Upper lobe of left lung (tissue), 6 donors: ENCODE results near the gene AADAC. TPM values are rescaled to one million over a fixed set of nuclear protein-coding genes. Genes with fewer than 3 reads are reported as not detected.
"Not testable (repeated sequence)": the region's sequence is repeated elsewhere in the genome, so short reads cannot be mapped to it uniquely, and the experiment has no call there.

ENCODE experiments used
- ATAC-seq, 2 donors: fragments of 200-7000 bp; cut with Tn5 transposase; one replicate each; pipeline ENCODE4 v1.9.1; 2022; ENCODE audit warnings: mild to moderate bottlenecking in 2 of 2, moderate library complexity in 2 of 2; ENCODE audit not compliant: low FRiP score in 2 of 2
- DNase-seq, 2 donors: peaks; one replicate each; pipeline ENCODE4 v3.0.0-alpha.2; 2019 to 2020
- H3K27ac ChIP-seq, 4 donors: fragments of 200-600 bp; sonication (generic); one replicate each; pipeline ENCODE4 v1.5.1; 2016 to 2019
- H3K27me3 ChIP-seq, 4 donors: fragments of 200-600 bp; sonication (generic); one replicate each; pipeline ENCODE4 v1.5.1; 2017 to 2019
- H3K36me3 ChIP-seq, 4 donors: fragments of 200-600 bp; sonication (generic); one replicate each; pipeline ENCODE4 v1.5.1; 2016 to 2019
- H3K4me1 ChIP-seq, 4 donors: fragments of 200-600 bp; sonication (generic); one replicate each; pipeline ENCODE4 v1.5.1; 2018 to 2019
- H3K4me3 ChIP-seq, 4 donors: fragments of 200-600 bp; sonication (generic); one replicate each; pipeline ENCODE4 v1.5.1; 2017 to 2019; ENCODE audit warnings: mild to moderate bottlenecking in 2 of 4, moderate library complexity in 1 of 4
- H3K9me3 ChIP-seq, 4 donors: fragments of 200-600 bp; sonication (generic); one replicate each; pipeline ENCODE4 v1.5.1; 2018 to 2019
- CTCF ChIP-seq, 6 experiments: fragments of 450-650 bp in 4 of 6; fragments of 200-600 bp in 2 of 6; sonication (generic) in 2 of 6; IDR thresholded peaks; one replicate each; pipeline ENCODE4 v1.5.1; 2016 to 2019; ENCODE audit warnings: antibody characterized with exemption in 6 of 6
- EP300 ChIP-seq, 4 donors: sonication (generic); formaldehyde crosslinking; IDR thresholded peaks; one replicate each; pipeline ENCODE4 v1.5.1; 2017; ENCODE audit warnings: antibody characterized with exemption in 4 of 4, control low read depth in 2 of 4
- POLR2A ChIP-seq, 4 donors: fragments of 450-650 bp; IDR thresholded peaks; one replicate each; pipeline ENCODE4 v1.5.1; 2016 to 2017; ENCODE audit warnings: antibody characterized with exemption in 4 of 4, mild to moderate bottlenecking in 2 of 4
- POLR2AphosphoS5 ChIP-seq, 2 donors: sonication (generic); formaldehyde crosslinking; IDR thresholded peaks; one replicate each; pipeline ENCODE4 v1.5.1; 2017; ENCODE audit warnings: antibody characterized with exemption in 2 of 2
- WGBS, 2 donors: methylation state at CpG; one replicate each; pipeline ENCODE4 v1.1.5; 2017 to 2018; 5-methylcytosine and 5-hydroxymethylcytosine counted together
- total RNA-seq, 6 donors: library from RNA; depleted of rRNA in 4 of 6; stranded (reverse); fragments of >200 nt in 4 of 6; gene quantifications; one replicate each; pipeline versions ENCODE4 v1.1.0 to v1.2.1, GENCODE V29; 2016 to 2021
- donor health status: DM: no; HTN: no; CAD: no; lungs with moderate emphysema.
- donor health status: DM: no; HTN: yes; CAD: no; lungs with severe emphysema.

AADAC gene
- total RNA-seq, 6 donors from 2014 or later, result 1.7 to 4.5 (median 3.5) TPM; not detected in 1

DNA sequence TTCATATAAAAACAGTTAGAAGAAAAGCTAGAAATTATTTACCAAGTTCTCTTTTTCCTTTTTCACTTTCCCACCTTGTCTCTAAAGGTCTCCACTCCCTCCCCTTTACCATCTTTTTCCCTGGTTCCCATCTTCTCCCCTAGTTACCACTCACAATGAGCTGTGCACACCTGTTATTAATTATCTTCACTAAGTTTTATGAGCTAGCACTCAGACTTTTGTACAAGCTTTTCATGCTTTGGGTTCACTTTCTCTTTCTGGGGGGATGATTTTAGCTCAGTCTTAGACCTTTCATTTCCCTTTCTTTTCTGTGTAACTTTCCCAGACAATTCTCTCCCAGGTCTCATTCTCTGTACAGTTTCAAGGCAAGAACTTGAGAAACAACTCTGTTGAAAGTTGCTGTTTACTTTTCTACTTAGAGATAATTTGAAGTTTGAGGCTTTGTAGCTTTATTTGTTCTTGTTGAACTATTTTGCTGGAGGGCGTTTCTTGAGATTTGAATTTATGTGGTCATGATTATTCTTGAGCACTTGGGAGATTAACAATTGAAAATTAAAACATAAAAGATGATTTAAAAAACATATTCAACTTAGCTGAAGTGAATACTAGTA is 24.0 kb upstream of the AADAC start:
- Histone ChIP-seq H3K9me3 (no peaks in the 10 kb centered on the region), H3K4me3 (no peak overlapping the region), H3K4me1 (no peaks in the 10 kb centered on the region), H3K36me3 (no peaks in the 10 kb centered on the region), H3K27ac (no peak overlapping the region), H3K27me3 (no peaks in the 10 kb centered on the region)
- ATAC-seq, result no peak
- 63 to 66% methylated on average over 1 of the region's 1 CpG for WGBS, 2 donors
- no peak for DNase-seq
- TF ChIP-seq EP300 (IDR thresholded peaks at IDR 0.05) (peak in 1 of 4 donors; percentile 14), POLR2A (IDR thresholded peaks at IDR 0.05) (no peak)

- not testable (repeated sequence) for H3K27me3 ChIP-seq, ATAC-seq, H3K9me3 ChIP-seq, H3K4me3 ChIP-seq, H3K27ac ChIP-seq, H3K4me1 ChIP-seq, H3K36me3 ChIP-seq, DNase-seq
- WGBS, 2 donors, result 96 to 97% methylated on average over 2 of the region's 2 CpGs
Observed at GRCh38 chr3:151790763-151791162, 23.2 kb upstream of the AADAC start.

- ATAC-seq (no peak), DNase-seq (no peak)
- no peaks in the 10 kb centered on the region for H3K36me3 ChIP-seq
- no peaks in the 10 kb centered on the region for H3K27me3 ChIP-seq
- no peaks in the 10 kb centered on the region for H3K4me1 ChIP-seq
- H3K9me3 ChIP-seq, result no peaks in the 10 kb centered on the region
- 81 to 87% methylated on average over 2 of the region's 2 CpGs for WGBS, 2 donors
- H3K27ac ChIP-seq, result no peak overlapping the region
- no peak overlapping the region for H3K4me3 ChIP-seq
- TF ChIP-seq CTCF (IDR thresholded peaks at IDR 0.05) (no peak), POLR2A (IDR thresholded peaks at IDR 0.05) (no peak), POLR2AphosphoS5 (IDR thresholded peaks at IDR 0.05) (no peak), EP300 (IDR thresholded peaks at IDR 0.05) (no peak)
Observed at GRCh38 chr3:151792411-151792810, 21.5 kb upstream of the AADAC start.

- H3K27ac ChIP-seq, result no peak overlapping the region
- no peak for ATAC-seq
- WGBS, 2 donors, result 46 to 70% methylated on average over 2 of the region's 2 CpGs
- TF ChIP-seq CTCF (IDR thresholded peaks at IDR 0.05), result no peak
- no peak for TF ChIP-seq EP300 (IDR thresholded peaks at IDR 0.05)
- no peak for TF ChIP-seq POLR2A (IDR thresholded peaks at IDR 0.05)
- TF ChIP-seq POLR2AphosphoS5 (IDR thresholded peaks at IDR 0.05), result no peak
- H3K9me3 ChIP-seq, result no peaks in the 10 kb centered on the region
- no peaks in the 10 kb centered on the region for H3K27me3 ChIP-seq
- no peak overlapping the region for H3K4me3 ChIP-seq
- no peaks in the 10 kb centered on the region for H3K4me1 ChIP-seq
- no peak for DNase-seq
- no peaks in the 10 kb centered on the region for H3K36me3 ChIP-seq
Observed at GRCh38 chr3:151793636-151794035, 20.3 kb upstream of the AADAC start.

- TF ChIP-seq CTCF (IDR thresholded peaks at IDR 0.05) (no peak), POLR2AphosphoS5 (IDR thresholded peaks at IDR 0.05) (no peak), EP300 (IDR thresholded peaks at IDR 0.05) (no peak), POLR2A (IDR thresholded peaks at IDR 0.05) (no peak)
- H3K4me1 ChIP-seq, result no peaks in the 10 kb centered on the region
- no peak overlapping the region for H3K4me3 ChIP-seq
- ATAC-seq, result no peak
- H3K27me3 ChIP-seq, result no peaks in the 10 kb centered on the region
- DNase-seq, result no peak
- no peaks in the 10 kb centered on the region for H3K9me3 ChIP-seq
- no peaks in the 10 kb centered on the region for H3K36me3 ChIP-seq
- 61 to 67% methylated on average over 2 of the region's 2 CpGs for WGBS, 2 donors
- H3K27ac ChIP-seq, result no peak overlapping the region
Observed at GRCh38 chr3:151794080-151794479, 19.8 kb upstream of the AADAC start.

GRCh38 chr3:151795276-151795675 is 18.6 kb upstream of the AADAC start:
- WGBS, 2 donors, result 91 to 93% methylated on average over 4 of the region's 4 CpGs
- Histone ChIP-seq H3K27me3 (no peaks in the 10 kb centered on the region), H3K4me1 (no peaks in the 10 kb centered on the region), H3K36me3 (no peaks in the 10 kb centered on the region), H3K4me3 (no peak overlapping the region), H3K9me3 (no peaks in the 10 kb centered on the region), H3K27ac (no peak overlapping the region)
- peak in 1 of 2 donors; percentile 63 for ATAC-seq
- TF ChIP-seq CTCF (IDR thresholded peaks at IDR 0.05) (no peak), EP300 (IDR thresholded peaks at IDR 0.05) (no peak), POLR2A (IDR thresholded peaks at IDR 0.05) (no peak), POLR2AphosphoS5 (IDR thresholded peaks at IDR 0.05) (no peak)
- DNase-seq, result no peak
